GDM1 (cell line): ENCODE results near the gene HTR1B.

Experiments used
- DNase-seq: peaks from one replicate; lab custom pipeline; 2025; lab: John Stamatoyannopoulos, UW

HTR1B gene, protein sequence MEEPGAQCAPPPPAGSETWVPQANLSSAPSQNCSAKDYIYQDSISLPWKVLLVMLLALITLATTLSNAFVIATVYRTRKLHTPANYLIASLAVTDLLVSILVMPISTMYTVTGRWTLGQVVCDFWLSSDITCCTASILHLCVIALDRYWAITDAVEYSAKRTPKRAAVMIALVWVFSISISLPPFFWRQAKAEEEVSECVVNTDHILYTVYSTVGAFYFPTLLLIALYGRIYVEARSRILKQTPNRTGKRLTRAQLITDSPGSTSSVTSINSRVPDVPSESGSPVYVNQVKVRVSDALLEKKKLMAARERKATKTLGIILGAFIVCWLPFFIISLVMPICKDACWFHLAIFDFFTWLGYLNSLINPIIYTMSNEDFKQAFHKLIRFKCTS

DNA sequence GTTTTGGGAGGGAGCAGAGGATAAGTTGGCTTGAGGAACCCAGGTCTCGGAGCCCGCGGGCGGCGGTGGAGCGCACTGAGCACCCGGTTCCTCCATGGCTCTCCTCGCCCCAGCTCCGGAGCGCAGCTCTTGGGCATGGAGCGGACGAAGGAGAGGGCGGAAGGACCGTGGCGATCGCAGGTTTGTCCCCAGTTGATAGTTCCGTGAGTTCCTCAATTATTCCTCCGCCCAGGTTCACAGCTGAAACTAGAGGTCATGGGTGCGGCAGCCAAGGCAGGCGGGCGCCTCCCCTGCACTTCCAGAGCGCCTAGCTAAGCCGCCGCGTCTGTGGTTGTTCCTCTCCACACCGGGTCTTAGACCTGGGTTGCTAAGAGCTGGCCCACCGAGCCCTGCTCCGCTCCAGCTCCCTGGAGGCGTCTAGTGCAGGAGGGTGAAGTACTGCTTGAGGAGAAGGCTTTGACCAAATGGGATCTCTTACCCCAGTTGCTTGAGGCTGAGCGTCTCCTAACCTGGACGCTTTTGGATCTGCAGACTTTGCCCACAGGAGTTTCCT is at the start of gene HTR1B:
HTR1B (minus strand) TSS at position 184 of the 553 bp plus-strand sequence; CDS start at position 96, 88 bp downstream.
- no peak for DNase-seq

DNA sequence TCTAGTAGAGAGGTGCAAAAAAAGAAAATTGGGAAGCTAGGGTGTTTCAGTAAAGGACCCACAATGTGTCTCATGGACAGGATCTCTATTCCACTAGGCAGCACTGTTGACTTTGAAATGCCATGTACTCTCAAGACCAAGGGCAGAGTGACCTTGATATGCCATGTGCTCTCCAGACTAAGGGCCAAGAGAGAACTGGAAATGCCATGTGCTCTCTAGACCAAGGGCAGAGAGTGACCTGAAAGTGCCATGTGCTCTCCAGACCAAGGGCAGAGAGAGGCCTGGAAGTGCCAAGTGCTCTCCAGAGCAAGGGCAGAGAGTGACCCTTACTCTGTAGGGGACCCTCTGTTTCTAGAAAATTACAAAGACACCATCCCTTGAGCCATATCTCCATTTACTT is 49.3 kb upstream of the HTR1B start:
- no peak for DNase-seq

DNA sequence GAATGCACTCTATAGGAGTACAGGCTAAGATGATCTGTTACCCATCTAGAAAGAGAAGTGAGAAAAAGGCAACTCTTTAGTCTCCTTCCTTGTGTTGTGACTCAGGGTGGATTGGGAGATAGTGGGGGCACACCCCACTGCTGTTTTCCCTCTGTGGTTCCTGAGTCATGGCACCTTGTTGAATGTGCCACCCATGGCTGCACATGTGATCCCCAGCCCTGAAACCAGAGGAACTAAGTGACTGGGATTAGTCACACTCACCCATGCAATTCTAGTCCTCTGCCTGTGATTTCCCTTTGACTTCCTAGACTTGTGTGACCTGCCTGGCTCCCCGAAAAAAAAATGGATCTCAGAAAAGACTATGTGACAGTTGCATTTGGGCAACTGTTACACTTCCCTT is 48.6 kb upstream of the HTR1B start:
- DNase-seq = no peak

DNA sequence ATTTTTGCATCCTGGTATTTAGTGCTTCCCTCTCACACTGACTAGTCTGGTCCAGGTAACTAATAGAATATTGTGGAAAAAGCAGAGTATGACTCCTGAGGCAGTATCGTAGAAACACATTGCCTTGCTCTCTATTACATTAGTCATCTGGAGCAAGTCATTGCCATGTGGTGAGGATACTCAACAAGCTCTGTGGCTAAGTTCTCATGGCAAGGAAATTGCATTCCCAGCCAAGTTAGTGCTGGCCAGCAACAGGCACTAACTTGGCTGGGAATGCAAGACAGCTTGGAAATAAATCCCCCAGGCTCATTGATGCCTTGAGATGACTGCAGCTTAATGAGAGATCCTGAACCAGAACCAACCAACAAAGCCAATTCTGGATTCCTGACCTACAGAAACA is 39.7 kb upstream of the HTR1B start:
- DNase-seq = no peak

DNA sequence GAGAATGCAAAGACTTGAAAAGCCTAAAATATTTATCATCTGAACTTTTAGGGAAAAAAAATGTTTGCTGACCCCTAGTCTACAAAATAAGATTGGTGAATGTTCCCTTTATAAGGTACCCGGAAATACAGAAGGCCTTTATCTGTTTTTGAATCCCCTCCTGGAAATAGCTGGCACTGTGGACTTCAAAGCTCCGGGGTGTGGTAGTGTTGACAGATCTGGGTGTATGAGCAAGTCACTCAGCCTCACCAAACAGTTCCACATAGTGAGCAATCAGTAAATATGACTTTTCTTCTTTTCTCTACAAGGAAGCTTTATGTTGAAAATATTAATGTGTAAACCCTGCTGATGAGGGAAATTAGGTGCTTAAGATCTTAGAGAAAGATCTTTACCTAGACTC is 29.2 kb upstream of the HTR1B start:
- DNase-seq = no peak

DNA sequence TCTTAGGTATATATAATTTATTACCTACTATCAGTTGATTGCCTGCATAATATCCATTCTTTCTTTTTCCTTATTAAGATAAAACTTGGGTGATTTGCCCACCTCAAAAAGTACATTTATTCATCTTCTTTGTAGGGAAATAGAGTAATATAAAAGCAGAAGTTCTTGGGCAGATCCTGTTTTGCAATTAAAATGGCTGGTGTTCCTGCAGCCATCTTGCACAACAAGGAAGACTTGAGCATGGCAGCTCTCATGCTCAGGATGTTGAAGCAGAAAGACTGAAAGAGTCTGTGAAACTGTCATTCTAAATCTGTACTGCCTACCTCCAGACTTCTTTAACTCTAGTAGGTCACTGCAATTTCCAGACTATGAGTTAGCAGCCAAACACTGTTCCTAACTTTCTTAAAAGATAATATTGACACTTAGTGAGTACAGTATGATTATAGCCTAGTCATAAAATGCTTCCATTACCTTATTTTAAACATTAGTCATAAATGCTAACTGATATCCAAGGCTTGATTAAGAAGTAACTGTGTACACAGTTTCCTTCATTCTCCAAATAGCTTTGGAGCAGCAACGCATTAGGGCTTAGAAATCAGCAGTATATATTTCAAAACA is 24.6 kb upstream of the HTR1B start:
- DNase-seq = no peak

DNA sequence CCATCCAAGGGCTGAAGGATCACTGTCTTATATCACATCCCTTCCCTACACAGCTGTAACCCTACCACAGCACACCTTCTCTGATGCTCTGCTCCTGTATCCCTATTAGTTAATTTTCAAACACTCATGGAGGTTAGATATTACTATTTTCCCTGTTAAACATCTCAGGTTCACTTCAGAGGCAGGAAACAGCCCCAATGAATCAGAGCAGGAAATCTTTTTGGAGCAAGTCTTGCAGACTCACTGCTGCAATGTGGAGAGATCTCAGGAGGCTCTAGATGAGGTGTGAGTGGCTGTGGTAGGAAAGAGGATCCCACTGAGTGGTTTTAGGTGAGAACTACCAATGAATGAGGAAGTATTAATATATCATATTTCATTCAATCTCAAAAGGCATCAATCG is 19.7 kb upstream of the HTR1B start:
- no peak for DNase-seq

DNA sequence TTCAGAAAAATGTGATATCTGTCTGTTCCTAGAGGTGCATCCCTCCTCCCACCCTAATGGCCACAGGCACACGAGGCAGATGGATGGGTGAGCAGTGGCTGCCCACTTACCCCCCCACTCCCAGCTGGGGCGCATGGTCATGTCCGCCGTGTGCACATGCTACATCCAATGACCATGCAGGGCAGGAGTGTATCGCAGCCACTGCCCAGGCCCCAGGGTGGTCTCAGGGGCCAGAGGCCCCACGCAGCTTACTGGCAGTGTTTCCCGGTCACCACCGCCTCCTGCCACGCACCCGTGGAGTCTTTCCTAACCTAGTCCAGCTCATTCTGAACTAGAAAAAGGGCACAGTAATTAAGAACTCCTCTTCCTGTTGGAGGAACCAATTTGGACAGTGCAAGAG is 11.7 kb upstream of the HTR1B start:
- DNase-seq = no peak

DNA sequence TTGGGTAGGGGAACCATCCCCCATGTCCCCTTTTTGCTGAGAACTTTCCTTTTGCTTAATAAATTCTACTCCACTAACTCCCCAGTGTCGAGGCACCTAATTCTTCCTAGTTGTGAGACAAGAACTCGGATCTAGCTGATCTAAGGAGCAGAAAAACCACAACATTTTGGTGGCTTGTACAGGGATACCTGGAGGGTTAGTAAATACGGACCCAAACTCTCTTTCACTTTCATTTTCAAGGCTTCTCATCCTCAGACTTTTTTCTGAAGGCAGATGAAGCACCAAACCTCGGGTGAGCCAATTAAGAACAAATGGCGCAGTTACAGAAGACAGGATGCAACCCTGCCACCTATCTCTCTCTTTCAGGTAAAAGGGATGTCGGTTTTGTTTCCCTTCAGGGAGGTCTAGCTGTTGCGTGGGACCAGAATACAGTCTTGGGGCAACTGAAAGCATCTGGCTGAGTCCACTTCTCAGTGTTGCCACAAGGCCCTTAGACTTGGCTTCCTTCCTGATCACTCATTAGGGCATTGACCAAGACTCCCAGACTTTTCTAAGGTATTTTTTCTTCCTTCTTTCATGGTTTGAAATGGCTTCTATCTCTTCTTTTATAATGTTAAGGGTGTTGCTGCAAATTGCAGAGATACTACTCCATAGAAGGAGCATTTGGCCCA is 11.1 kb upstream of the HTR1B start:
- DNase-seq = no peak

DNA sequence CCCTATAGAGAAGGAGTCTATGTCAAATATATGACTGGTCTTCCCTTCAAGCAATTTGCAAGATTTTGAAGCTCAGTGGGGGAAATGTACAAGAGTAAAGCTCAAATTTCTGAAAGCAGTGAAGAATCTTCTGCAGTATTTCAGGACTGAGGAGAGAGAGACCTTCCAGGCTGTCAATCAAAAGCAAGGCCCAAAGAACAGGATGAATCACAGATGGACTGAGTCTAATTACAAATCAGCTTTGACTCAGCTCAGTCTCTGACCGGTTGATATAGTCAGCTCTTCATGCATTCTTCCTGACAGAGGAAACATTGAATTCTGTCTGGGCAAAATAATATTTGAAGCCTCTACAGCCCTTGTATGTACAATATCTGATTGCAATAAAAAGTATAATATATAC is 7.7 kb upstream of the HTR1B start:
- DNase-seq = no peak

DNA sequence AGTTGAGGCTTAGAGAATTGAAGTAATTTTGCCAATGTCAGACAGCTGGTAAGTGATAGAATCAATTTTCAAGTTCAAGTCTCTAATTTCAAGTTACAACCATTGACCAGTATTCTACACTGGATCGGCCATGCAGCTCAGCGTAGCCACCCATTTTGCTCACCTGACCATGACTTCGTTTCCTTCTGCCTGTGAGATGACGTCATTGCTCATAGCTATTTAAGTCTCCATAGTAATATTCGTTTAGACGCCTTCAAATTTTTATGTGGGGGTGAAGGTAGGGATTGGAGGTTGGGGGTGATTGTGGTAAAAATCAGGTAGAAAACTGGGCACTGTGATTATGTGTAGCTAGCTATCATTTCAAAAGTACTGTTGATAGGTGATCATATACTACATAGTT is 5.6 kb upstream of the HTR1B start:
- DNase-seq = no peak

DNA sequence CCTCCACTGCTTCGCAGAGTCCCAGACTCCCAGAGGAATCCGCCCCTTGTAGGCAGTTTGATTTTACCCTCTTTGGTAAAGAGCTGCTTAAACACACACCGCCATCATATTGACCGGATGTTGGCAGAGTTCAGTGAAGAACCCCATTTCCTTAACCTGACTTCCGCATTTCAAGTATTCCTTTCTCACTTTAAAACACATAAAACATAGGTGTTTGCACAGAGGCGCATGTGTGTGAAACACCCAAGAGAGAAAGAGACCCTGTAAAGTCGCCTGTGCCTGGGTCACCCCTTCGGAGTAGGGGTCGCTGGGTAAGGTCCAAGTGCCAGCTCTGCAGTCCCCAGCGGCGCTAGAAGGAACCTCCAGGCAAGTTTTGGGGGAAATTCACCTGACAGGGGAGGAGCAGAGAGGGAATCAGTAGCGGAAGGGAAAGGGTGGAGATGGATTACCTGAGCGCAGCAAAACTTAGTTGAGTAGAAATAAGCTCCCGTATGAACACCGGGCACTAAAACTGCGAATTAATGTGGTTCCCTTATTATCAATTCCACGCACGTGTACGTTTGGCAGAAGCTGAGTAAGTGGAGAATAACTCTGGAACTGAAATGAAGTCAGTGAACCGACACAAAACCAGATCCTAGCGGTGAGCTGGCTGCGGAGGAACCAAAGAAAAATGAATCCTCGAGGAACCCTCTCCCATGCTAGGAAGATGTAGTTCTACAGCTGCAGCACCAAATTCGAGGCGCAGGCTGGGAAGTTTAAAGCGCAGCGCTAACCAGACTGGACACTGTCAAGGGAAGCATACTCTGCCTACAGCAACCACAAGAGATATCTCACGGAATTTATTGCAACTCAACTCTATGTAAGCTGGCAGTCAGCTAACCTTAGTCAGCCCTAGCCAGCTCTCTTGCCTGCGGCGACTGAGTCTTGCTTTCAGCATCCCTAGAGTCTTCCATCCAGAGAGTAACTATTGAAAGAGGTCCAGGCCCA is 3.5 kb upstream of the HTR1B start:
- no peak for DNase-seq

DNA sequence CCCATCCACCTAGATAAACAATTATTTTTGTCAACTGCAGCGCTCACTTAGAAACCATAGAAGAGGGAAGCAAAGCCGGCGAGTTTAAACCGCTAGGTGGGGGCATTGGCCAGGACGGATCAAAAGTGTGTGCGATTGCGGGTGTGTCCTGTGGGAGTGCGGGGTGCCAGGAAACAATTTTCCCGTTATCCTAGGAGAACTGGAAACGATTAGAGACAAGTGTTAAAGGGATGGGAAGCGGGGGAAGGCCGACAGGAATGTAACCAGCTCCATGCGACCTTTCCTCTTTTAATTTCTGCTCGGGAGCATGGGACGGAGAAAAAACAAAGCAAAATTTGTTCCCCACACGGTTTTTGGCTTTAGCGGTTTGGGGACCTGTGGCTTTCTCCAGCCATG is 2.8 kb upstream of the HTR1B start:
- no peak for DNase-seq

DNA sequence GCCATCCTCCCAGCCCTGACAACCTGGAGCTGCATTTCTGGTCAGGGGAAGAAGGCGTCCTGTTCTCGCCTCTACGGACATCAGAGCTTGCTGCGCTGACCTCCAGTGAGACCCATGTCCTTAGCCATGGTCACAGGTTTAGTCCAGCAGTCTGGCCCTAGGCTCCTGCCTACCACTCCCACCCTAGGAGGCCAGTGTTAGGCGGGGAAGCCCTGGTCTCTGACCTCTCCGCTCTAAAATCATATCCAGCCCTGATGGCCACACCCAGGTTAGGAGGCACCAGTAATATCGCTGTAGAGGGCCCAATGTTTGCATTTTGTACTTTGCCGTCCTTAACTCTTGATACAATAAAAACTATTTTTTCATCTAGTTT is 1.2 kb upstream of the HTR1B start:
- DNase-seq = no peak

DNA sequence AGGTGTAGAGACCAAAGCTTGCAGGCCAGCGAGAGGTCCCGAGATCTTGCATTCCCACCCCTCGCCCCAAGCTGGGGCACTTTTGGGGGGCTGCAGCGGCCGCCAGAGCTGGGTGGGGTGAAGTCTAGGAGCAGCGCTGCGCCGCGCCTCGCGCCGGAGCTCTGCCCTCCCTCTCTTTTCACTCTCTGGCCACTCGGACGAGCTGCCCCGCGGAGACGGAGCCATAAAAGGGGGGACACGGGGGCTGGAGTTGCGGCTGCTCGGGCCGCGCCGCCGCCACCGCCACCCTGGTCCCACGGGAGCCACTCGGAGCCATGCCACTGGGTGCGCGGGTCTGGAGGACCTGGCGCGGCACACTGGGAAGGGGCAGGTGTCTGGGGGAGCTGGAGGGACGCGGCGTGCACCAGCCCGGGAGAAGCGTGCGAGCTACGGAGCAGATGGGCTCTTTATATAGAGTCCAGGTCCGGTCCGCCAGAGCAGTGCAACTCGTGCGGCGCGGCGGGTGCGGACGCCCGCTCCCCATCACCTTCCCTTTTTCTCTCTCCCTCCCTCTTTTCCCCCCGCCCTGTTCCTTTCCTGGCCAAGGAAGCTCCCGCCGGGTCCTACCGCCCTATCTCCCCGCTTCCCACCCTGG is 687 bp upstream of the HTR1B start:
- no peak for DNase-seq

DNA sequence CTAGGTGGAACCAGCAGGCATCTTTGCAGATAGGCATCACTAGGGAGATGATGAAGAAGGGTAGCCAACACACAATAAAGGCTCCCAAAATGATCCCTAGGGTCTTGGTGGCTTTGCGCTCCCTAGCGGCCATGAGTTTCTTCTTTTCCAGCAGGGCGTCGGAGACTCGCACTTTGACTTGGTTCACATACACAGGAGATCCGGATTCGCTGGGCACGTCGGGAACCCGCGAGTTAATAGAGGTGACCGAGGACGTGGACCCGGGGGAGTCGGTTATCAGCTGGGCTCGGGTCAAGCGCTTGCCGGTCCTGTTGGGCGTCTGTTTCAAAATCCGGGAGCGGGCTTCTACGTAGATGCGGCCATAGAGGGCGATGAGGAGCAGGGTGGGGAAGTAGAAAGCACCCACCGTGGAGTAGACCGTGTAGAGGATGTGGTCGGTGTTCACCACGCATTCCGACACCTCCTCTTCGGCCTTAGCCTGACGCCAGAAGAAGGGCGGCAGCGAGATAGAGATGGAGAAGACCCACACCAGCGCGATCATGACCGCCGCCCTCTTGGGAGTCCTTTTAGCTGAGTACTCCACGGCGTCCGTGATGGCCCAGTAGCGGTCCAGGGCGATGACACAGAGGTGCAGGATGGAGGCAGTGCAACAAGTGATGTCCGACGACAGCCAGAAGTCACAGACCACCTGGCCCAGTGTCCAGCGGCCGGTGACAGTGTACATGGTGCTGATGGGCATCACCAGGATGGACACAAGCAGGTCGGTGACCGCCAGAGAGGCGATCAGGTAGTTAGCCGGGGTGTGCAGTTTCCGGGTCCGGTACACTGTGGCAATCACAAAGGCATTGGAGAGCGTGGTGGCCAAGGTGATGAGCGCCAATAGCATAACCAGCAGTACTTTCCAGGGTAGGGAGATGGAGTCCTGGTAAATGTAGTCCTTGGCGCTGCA is 658 bp downstream of the HTR1B start:
- no peak for DNase-seq

DNA sequence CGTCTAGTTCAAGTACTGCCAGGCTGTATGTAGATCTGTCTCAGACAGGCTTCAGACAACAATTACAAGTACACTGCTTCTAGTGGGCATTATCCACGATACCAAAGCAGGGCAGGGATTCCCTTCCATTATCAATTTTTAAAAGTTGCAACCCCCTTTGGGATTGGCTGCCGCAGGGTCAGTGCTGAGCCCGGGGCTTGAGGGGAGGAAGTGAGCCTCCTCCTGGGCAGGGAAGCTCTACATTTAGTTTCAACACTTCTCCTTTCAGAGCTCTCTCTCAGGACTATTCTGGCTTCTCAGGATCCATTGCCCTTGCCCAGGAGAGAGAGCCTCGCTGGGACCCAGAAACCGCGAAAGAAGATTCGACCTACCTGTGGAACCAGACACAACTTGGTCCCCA is 1.5 kb downstream of the HTR1B start:
- no peak for DNase-seq

DNA sequence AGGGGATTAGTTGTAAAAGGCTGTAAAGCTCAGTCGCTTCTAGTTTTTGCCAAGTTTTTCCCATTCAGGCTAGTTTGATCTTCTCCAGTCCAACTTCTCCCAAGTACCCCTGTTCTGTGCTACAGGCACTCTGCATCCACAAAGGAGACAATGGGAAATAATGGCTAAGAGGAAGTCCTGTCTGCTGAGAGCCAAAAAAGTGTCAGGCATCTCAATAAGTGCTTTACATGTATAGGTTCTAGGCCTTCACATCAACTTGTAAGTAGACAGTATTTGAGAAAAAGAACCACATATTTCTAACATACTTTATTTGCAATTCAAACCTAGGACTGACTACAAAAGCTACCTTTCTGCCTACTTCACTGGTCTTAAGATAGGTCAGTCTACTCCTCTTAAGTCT is 4.9 kb downstream of the HTR1B start:
- no peak for DNase-seq

DNA sequence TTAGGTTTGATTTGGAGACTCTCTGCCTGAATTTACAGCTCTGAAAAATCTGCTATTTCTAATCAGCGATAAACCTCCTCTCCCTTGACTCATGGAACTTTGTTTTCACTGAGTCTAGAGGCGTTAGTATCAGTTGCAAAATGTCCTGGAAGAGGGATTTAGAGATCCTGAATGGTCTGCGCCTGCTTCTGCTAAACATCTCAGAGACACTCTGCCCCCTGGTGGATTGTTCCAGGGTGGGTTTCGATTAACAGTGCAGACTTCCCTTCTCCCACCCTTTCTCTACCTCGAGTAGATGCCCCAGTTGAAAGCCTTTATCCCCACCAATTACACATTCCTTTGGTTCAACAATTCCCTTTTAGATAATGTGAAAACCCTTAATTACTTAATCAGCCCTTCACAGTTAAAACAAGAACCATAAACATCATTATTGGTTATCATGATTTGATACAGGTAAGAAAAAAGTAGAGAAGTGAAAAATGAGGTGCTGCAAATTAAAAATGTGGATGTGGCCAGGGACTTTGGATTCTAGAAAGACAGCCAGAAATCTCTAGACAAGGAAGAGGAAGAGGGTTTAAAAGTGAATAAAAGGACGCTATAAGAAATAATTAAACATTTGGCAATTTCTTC is 5.5 kb downstream of the HTR1B start:
- DNase-seq = no peak
